SU-DHL-6 (cell line): ENCODE data around the gene WT1.

Experiments used
- H2AFZ ChIP-seq: fragments of 200-600 bp; sonication (generic); 2 replicates; pipeline ENCODE4 v1.6.1; 2014; ENCODE audit warnings: low read depth, mild to moderate bottlenecking, moderate library complexity, mixed read lengths, antibody characterized with exemption, low read length; ENCODE audit not compliant: severe bottlenecking
- H3F3A ChIP-seq: fragments of 200-600 bp; shearing (Covaris generic); 2 replicates; pipeline ENCODE4 v1.6.0; 2016; ENCODE audit warnings: antibody characterized with exemption, mild to moderate bottlenecking; ENCODE audit not compliant: insufficient read depth
- H3K27ac ChIP-seq: fragments of 200-600 bp; sonication (generic); 2 replicates; pipeline ENCODE4 v1.5.1; 2016; ENCODE audit warnings: low read depth, mild to moderate bottlenecking, low read length, moderate library complexity, mixed read lengths
- H3K27me3 ChIP-seq: fragments of 200-600 bp; sonication (generic), shearing (Covaris generic); 2 replicates; pipeline ENCODE4 v1.6.0; 2014; ENCODE audit warnings: mild to moderate bottlenecking, low read length
- H3K36me3 ChIP-seq: fragments of 200-600 bp; sonication (generic); 2 replicates; pipeline ENCODE4 v1.6.1; 2014; ENCODE audit warnings: mild to moderate bottlenecking, low read length, mixed read lengths
- H3K4me2 ChIP-seq: fragments of 300-600, 200-600 bp; shearing (Covaris generic), sonication (generic); 2 replicates; pipeline ENCODE4 v1.6.0; 2014; ENCODE audit warnings: low read length, low read depth, mild to moderate bottlenecking; ENCODE audit not compliant: poor library complexity, severe bottlenecking
- H3K4me3 ChIP-seq: fragments of 200-600 bp; sonication (generic); 2 replicates; pipeline ENCODE4 v1.5.1; 2014; ENCODE audit warnings: antibody characterized with exemption, low read length, mild to moderate bottlenecking, mixed read lengths; ENCODE audit not compliant: insufficient read depth, poor library complexity, severe bottlenecking
- H3K79me2 ChIP-seq: fragments of 200-600 bp; sonication (generic); 2 replicates; pipeline ENCODE4 v1.6.1; 2014; ENCODE audit warnings: mild to moderate bottlenecking, low read length, moderate library complexity; ENCODE audit not compliant: insufficient read depth
- H3K9ac ChIP-seq: fragments of 200-600 bp; sonication (generic); 2 replicates; pipeline ENCODE4 v1.7.0; 2014; ENCODE audit warnings: mild to moderate bottlenecking, low read length
- H3K9me2 ChIP-seq: fragments of 200-600 bp; sonication (generic); replicated peaks from 2 replicates; pipeline ENCODE4 v1.6.1; 2014; ENCODE audit warnings: low read length; ENCODE audit not compliant: insufficient read depth
- H3K9me3 ChIP-seq: fragments of 200-600 bp; sonication (generic); 2 replicates; pipeline ENCODE4 v1.6.1; 2014; ENCODE audit warnings: low read length, mixed read lengths; ENCODE audit not compliant: insufficient read depth
- H4K20me1 ChIP-seq: fragments of 200-600 bp; sonication (generic); 2 replicates; pipeline ENCODE4 v1.6.1; 2014; ENCODE audit warnings: low read depth, mild to moderate bottlenecking, antibody characterized with exemption, low read length, moderate library complexity, mixed read lengths
- EZH2phosphoT487 ChIP-seq: fragments of 200-600 bp; sonication (generic), shearing (Covaris generic); conservative IDR thresholded peaks from 2 replicates; pipeline ENCODE4 v1.6.1; 2018; ENCODE audit warnings: mild to moderate bottlenecking, antibody characterized with exemption, low read length, moderate library complexity, mixed read lengths
- TF ChIP-seq, protein P1 (sequence below): fragments of 200-600 bp; sonication (generic); IDR thresholded peaks from one replicate; pipeline ENCODE4 v1.5.1; 2017; ENCODE audit warnings: antibody characterized with exemption, mild to moderate bottlenecking, low read length, moderate library complexity; ENCODE audit not compliant: insufficient read depth, poor library complexity, severe bottlenecking

The WT1 gene

DNA sequence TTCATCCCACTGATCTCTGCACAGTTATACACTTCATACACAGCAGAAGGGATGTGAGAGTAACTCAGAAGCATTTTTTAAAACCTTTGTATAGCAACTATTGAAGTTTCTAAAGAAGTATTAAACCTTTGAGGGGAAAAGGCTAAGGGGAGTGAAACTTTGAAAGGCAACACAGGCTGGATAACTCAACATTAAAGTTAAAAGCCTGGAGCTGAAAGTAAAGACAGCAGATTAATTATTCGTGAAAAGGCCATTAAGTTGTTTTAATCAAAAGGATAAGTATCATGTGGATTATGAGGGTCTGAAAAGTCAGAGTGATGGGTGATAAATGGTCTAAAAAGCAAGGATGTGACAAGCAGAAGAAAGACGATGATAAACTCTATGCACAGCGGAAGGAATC is 17.5 kb downstream of the WT1 start:
- no peak overlapping the region for H3K9ac ChIP-seq
- H3K27me3 ChIP-seq = no peaks in the 10 kb centered on the region
- no peaks in the 10 kb centered on the region for H3K79me2 ChIP-seq
- no peaks in the 10 kb centered on the region for H3F3A ChIP-seq
- H3K9me3 ChIP-seq = no peaks in the 10 kb centered on the region
- H3K36me3 ChIP-seq = no peaks in the 10 kb centered on the region
- H2AFZ ChIP-seq = no peak overlapping the region
- H3K4me2 ChIP-seq = no peak overlapping the region
- TF ChIP-seq, protein P1, sequence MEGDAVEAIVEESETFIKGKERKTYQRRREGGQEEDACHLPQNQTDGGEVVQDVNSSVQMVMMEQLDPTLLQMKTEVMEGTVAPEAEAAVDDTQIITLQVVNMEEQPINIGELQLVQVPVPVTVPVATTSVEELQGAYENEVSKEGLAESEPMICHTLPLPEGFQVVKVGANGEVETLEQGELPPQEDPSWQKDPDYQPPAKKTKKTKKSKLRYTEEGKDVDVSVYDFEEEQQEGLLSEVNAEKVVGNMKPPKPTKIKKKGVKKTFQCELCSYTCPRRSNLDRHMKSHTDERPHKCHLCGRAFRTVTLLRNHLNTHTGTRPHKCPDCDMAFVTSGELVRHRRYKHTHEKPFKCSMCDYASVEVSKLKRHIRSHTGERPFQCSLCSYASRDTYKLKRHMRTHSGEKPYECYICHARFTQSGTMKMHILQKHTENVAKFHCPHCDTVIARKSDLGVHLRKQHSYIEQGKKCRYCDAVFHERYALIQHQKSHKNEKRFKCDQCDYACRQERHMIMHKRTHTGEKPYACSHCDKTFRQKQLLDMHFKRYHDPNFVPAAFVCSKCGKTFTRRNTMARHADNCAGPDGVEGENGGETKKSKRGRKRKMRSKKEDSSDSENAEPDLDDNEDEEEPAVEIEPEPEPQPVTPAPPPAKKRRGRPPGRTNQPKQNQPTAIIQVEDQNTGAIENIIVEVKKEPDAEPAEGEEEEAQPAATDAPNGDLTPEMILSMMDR = no peak
- no peak for TF ChIP-seq EZH2phosphoT487
- no peaks in the 10 kb centered on the region for H3K9me2 ChIP-seq
- no peak overlapping the region for H3K4me3 ChIP-seq
- H4K20me1 ChIP-seq = no peaks in the 10 kb centered on the region
- no peak overlapping the region for H3K27ac ChIP-seq

DNA sequence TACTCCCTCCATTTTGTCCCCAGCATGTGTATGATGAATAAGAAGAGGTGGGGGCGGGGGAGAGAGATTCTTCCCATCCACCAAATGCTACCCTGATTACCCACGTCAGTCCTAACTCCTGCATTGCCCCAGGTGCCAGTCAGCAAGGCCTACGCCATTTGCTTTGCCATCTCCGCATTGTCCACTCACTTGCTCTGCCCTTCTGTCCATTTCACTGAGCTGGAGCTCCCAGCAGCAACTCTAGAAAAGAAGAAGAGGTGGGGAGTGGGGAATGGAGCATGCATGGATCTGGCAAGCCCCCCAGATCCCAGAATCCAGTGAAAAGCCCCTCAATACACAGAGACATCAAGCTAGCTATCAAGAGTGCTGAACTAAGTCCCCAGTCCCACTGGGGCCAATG is 19.0 kb downstream of the WT1 start:
- no peaks in the 10 kb centered on the region for H3K27me3 ChIP-seq
- H3K79me2 ChIP-seq = no peaks in the 10 kb centered on the region
- H3K4me3 ChIP-seq = no peak overlapping the region
- TF ChIP-seq EZH2phosphoT487 = no peak
- TF ChIP-seq, protein P1 = no peak
- H3K9me2 ChIP-seq = no peaks in the 10 kb centered on the region
- no peak overlapping the region for H3K9ac ChIP-seq
- H3K4me2 ChIP-seq = no peak overlapping the region
- no peaks in the 10 kb centered on the region for H3F3A ChIP-seq
- H2AFZ ChIP-seq = no peak overlapping the region
- no peaks in the 10 kb centered on the region for H3K36me3 ChIP-seq
- H3K9me3 ChIP-seq = no peaks in the 10 kb centered on the region
- no peaks in the 10 kb centered on the region for H4K20me1 ChIP-seq
- no peak overlapping the region for H3K27ac ChIP-seq

DNA sequence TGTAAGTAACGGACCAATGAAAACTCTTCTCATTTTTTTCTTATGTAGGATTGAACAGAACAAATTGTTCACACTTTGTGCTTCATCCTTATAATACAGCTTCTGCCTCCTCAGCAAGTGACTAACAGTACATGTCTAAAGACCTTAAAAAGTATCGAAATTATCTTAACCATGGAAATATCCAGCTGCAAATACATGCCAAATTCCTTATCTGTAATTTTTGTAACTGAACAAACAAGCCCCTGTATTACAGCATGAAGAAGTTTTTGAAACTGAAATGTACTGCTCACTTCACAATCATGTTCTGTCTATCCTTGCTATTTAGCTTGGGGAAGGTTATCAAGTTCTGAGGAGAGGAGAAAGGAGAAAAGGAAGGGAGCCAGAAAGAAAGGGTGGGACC is 20.4 kb downstream of the WT1 start:
- TF ChIP-seq EZH2phosphoT487 = no peak
- TF ChIP-seq, protein P1 = no peak
- Histone ChIP-seq H4K20me1 (no peaks in the 10 kb centered on the region), H3K27ac (no peak overlapping the region), H3K79me2 (no peaks in the 10 kb centered on the region), H3F3A (no peaks in the 10 kb centered on the region), H3K27me3 (no peaks in the 10 kb centered on the region), H3K36me3 (no peaks in the 10 kb centered on the region), H3K9me3 (no peaks in the 10 kb centered on the region), H3K9ac (no peak overlapping the region), H3K9me2 (no peaks in the 10 kb centered on the region), H2AFZ (no peak overlapping the region), H3K4me3 (no peak overlapping the region), H3K4me2 (no peak overlapping the region)
